Stimulated activated CD4-positive, alpha-beta T cell treated with anti-CD3 and anti-CD28 coated beads, Interleukin-1b, Interleukin-23, amount 100 ng/mL, for 48 hours (primary cell): Measurements from ENCODE around the gene NDUFAF5.

Experiments
- DNase-seq: peaks from one replicate; pipeline ENCODE4 v3.0.0-alpha.2; 2020

The NDUFAF5 gene

GRCh38 chr20:13778827-13779226, 6.0 kb upstream of the NDUFAF5 start:
- no peak for DNase-seq

DNA sequence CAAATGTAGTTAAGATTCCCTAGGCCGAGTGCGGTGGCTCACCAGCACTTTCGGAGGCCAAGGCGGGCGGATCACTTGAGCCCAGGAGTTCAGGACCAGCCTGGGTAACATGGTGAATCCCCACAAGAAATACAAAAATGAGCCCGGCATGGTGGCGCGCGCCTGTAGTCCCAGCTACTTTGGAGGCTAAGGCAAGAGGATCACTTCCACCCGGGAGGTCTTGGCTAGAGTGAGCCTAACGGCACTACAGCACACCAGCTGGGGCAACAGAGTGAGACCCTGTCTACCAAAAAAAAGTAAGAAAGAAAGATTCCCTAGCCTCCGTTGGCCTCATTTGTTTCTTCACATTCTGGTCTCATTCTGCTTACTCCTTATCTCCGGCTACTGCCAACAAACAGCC, 1.3 kb upstream of the NDUFAF5 start:
- DNase-seq = no peak

- DNase-seq = no peak
These were observed 446 bp upstream of the NDUFAF5 start for GRCh38 chr20:13784271-13784892.

GRCh38 chr20:13786143-13786828, 1.5 kb downstream of the NDUFAF5 start:
- DNase-seq = no peak

DNA sequence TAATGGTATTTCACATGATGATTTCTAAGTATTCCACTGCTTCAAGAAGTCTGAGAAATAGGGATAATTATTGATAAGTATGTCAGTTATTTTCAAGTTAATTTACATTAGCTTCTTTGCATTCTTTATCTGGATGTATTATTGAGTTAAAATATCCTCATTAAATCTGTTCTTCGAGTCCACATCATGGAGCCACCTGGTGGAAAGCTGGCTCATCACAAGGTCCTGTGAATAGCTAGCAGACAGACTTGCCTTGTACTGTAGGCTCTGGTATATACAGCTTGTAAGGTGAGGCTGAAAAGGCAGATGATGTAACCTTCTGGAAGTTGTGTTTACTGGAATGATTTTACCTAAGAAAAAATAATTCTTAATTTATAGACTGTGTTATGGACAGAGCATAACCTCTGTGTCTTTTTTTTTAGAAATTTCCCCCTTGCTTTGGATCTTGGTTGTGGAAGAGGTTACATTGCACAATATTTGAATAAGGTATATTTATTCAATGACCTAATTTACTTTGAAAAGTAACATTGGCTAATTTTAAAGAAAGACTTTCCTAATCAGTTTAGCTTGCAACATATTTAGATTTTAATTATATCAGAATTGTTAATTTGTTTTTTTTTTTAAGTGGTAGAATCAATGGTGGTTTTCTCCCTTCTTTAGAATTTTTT, 3.5 kb downstream of the NDUFAF5 start:
- peak; percentile 25 for DNase-seq

- no peak for DNase-seq
These were observed 5.9 kb downstream of the NDUFAF5 start for GRCh38 chr20:13790708-13791107.

DNA sequence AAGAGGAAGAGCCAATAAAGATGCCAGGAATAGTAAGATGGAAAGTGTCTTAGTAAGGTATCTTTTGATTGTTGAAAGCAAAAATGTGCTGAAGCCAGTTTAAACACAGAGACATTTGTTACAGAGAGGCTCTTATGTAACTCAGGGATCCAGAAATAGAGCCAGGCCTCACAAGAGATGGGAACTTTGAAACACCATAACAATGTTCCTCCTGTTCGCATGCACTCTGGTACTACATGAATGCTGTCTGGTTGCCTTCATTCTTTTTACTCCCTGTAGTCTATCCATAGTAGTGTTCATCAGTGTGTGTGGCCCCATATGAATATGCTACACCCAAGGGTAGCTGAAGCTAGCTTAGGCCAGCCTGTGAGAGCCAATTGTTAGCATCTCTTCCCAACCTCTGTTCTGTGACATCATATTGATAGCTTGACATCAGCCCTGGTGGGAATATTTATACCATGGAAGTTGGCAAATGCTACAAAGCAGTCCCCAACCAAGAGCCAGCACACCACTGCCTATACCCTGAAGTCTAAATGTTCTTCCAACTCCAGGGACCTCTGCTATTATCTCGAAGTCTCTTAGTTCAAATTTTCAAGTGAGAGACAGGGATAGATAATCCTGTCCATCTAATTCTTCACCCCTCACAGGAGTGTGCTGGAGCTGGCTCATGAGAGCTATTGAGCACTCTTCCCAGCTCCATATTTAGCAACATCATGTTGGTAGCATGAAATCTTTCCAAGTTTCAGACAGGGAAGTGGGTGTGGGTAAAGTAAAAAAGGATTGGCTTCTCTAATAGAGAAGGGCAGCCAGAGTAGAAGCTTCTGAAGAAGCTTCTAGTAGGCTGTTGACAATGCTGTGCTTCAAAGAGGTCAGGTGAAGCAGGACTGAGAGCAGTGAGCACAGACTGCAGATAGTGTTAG, 7.0 kb downstream of the NDUFAF5 start:
- DNase-seq = no peak

DNA sequence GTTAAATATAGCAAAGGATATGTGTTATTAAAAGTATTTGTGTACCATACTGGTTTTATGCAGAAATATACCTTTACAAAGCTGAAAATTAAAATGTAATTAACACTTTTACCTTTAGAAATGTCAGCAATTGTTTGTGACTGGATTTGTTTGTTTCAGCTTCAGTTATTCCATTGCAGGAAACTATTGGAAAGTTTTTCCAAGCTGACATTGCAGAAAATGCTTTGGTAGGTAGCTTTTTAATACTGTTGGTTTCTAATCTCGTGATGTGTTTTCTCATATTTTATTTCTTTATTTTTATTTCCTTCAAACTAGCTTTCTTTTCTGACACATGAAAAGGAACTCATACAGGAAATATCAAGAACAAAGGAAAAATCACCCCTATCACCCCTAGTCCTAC, 8.2 kb downstream of the NDUFAF5 start:
- DNase-seq = no peak

DNA sequence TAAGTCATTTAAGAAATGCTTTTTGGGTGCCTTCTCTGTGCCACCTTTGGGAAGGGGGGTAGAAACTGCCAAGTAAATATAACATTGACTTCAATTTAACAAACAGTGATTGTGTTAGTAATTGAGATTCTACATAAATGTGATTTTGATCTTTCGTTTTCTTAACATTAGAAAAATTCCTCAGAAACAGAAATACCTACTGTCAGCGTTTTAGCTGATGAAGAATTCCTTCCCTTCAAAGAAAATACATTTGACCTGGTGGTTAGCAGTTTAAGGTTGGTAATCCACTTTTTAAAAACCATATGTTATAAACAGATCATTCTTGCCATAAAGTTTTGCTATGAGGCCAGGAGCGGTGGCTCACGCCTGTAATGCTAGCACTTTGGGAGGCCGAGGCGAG, 9.8 kb downstream of the NDUFAF5 start:
- no peak for DNase-seq

- no peak for DNase-seq
These were observed 14.2 kb downstream of the NDUFAF5 start for GRCh38 chr20:13799040-13799439.

- no peak for DNase-seq
These were observed 15.1 kb downstream of the NDUFAF5 start for GRCh38 chr20:13799974-13800373.

- no peak for DNase-seq
These were observed 15.9 kb downstream of the NDUFAF5 start for GRCh38 chr20:13800728-13801134.

- DNase-seq = no peak
These were observed 24.5 kb downstream of the NDUFAF5 start for GRCh38 chr20:13809373-13809772.

GRCh38 chr20:13809855-13810254, 25.0 kb downstream of the NDUFAF5 start:
- no peak for DNase-seq

DNA sequence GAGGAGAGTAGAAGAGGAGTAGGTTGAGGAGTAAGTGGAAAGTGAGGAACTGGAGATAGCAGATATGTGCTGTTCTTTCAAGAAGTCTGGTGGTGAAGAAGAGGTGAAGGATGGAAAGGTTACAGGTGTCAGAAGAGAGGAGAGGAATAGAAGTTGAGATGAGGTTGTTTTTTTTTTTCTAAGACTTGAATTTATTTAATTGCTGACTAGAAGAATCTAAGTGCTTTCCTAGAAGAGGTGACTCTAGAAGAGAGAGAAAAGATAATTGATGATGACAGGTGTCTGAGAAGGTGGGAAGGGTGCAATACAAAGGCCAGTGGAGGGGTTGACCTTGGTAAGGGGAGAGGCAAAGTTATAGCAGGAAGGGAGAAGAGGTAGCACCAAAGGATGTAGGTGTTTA, 25.6 kb downstream of the NDUFAF5 start:
- DNase-seq = no peak

GRCh38 chr20:13813910-13814309, 29.1 kb downstream of the NDUFAF5 start:
- no peak for DNase-seq

- no peak for DNase-seq
These were observed 29.8 kb downstream of the NDUFAF5 start for GRCh38 chr20:13814672-13815071.

- DNase-seq = no peak
These were observed 31.9 kb downstream of the NDUFAF5 start for GRCh38 chr20:13816757-13817156.

GRCh38 chr20:13817342-13817741, 32.5 kb downstream of the NDUFAF5 start:
- DNase-seq = no peak

GRCh38 chr20:13819885-13820645, 35.2 kb downstream of the NDUFAF5 start:
- DNase-seq = peak; percentile 18

DNA sequence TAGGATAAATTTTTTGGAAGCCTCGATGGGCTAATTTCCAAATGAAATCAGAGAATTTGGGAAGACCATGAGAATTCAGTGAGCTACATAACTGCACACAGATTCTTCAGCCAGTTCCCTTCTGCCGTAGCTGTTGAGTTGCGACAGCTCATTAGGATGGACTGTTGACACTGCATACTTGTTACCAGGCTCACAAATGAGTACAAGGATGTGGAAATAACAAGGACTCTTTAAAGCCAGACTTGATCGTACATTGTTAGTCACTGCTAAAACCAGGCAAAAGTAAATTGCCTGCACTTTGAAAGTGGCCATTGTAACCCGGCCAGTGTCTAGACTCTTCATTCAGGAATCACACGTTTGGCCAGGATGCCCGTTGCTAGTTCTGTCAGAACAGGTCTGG, 37.0 kb downstream of the NDUFAF5 start:
- DNase-seq = no peak

DNA sequence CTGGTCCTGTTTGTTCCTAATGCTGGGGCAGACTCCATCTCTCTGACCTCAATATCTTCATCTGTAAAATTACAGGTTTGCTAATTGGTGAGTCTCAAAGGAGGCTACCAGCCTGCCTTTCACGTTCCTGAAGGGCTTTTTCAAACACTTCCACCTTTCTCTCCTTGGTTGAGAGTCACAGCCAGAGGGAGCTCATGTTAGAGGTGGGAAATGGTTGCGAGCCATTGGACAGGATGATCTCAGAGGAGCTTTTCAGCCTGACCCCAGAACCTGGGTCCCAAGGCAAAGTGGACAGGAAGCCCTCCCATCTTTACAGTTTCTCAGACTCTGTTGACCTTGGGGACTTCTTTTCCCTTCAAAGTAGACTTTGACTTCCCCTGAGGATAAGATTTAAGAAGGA, 37.6 kb downstream of the NDUFAF5 start:
- no peak for DNase-seq
